Activated CD4-positive, alpha-beta T cell treated with anti-CD3 and anti-CD28 coated beads for 48 hours (primary cell): Measurements from ENCODE around the gene CUX1.
"Not testable (repeated sequence)": the region's sequence is repeated elsewhere in the genome, so short reads cannot be mapped to it uniquely, and the experiment has no call there.

Source experiments
- DNase-seq: peaks from one replicate; pipeline ENCODE4 v3.0.0-alpha.2; 2020

CUX1 gene

DNA sequence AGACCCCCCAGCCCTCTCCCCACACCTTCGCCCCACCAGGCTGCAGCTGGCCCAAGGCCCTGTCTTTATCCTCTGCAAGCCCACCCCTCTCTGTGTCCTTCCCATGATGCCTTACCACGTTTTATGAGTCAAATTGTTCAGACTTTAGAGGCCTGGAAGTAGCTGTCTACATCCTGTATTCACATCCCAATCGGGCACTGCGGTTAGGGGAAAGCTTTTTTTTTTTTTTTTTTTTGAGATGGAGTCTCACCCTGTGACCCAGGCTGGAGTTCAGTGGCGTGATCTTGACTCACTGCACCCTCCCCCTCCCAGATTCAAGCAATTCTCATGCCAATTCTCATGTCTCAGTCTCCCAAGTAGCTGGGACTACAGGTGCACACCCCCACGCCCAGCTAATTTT is 347.7 kb downstream of the CUX1 start:
- no peak for DNase-seq

DNA sequence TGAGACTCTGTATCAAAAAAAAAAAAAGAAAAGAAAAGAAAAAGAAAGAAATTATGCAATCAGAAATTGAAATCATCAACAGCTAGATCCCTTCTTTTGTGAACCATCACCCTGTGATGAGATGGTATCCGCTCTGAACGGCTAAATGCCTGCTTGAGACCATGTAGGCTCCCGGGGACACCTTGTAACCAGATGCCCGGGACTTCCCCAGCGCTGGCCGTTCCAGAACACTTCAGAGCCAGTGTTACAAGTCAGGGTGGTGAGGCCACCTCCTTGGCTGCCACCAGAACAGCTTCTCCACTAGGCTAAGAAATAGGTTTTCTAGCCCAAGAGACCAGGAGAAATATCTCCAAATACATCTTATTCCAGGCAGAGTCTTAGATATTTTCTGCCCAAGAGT is 349.8 kb downstream of the CUX1 start:
- DNase-seq: no peak

DNA sequence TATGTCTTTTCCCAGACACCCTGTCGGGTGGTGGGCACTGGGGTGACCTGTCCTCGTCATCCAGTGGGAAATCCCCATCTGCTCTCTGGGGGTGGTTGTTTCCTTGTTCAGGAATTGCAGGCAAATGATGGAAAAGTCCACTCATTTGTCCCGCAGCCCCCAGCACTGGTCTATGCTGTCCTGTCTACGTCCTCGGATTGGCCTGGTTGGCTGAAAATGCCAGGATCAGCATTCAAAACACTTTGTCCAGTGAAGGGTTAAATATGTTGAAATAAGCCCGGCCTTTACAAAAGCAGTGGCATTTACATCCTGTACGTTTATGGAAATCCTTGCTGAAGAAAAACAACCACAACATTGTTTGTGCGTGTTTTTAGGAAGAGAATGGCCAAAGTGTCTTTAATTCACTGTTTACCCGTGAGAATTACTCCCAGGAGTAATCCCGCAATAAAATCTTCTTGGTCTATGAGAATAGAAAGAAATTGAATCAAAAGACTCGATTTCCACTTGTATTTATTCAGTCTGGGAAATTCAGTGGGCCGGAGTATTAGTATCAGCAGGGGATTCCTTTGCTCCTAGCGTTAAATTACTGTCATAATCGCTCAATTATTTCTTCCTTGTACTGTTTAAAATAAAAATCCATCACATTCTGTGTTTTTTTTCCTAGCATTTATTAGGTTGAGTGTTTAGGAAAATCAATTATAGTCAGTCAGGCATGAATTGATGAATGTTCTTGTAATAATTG is 352.4 kb downstream of the CUX1 start:
- no peak for DNase-seq

- no peak for DNase-seq
These were observed 353.1 kb downstream of the CUX1 start for GRCh38 chr7:102170393-102170970.

DNA sequence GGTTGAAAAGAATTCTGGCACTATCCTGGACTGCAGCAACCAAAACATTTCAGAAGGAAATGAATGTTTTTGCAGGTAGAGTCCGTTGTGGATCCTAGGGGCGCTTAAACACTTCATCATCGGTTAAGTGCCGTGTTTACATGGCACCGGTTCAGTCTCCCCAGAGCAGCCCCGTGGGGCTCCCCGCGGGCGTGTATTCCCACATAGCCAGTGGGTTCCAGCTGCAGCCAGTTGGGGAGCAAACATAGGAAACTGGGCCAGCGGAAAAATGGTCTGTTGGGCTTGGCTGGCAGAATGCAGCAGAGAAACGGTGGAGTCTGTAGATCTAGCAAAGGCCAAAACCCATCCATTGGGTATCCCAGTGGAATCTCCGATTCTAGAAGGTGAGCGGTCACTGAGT is 356.2 kb downstream of the CUX1 start:
- DNase-seq: no peak

DNA sequence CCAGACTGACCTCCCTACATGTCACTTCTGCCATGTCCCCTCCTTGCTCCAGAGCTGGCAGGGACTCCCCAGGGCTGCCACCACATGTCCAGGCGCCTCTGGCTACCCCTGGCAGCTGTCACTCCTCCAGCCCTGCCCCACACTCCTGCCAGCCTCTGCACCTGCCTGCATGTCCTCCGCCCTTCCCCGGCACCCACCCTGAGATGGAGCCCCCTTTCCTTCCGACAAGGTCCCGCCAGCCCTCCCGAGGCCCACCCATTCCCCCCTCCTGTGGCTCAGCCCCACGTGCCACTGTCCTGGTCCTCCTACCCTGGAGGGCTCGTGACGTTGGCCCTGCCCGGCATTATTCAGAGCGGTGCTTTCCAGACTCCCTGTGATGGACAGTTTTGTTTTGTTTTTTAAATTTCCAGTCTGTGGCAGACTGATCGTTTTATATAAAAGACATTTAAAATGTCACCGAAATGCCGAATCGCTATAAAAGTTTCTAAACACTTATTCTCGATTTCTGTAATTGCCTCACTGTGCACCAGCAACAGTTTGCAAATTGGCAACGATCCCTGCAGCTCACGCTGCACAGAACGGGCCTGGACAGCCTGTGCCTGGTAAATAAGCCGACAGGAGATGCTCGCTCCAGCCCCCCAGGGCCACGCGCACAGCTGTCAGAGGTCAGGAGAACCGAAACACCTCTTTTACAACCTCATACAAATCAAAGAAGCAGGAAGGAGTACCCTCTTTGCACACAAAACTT is 358.2 kb downstream of the CUX1 start:
- no peak for DNase-seq

GRCh38 chr7:102178410-102178809 is 361.0 kb downstream of the CUX1 start:
- DNase-seq: no peak

GRCh38 chr7:102180727-102181126 is 363.3 kb downstream of the CUX1 start:
- no peak for DNase-seq

DNA sequence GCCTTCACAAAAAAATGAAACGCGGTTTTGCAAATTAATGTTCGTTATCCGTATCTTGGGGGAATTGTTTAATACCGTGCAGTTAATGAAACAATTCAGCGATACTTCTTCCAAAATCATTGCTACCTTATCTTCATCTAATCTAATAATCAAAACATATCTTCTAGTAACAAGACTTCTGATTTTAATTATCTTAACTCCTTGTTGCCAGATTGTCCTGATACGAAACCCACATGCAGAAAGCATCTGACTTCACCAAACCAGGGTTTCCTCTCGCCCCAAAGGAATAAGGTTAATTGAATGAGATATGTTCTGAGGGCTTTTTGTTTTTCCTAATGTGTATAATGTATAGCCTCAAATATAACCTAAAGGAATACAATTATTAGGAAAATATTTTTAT is 364.1 kb downstream of the CUX1 start:
- DNase-seq: no peak

- no peak for DNase-seq
These were observed 364.6 kb downstream of the CUX1 start for GRCh38 chr7:102182016-102182415.

DNA sequence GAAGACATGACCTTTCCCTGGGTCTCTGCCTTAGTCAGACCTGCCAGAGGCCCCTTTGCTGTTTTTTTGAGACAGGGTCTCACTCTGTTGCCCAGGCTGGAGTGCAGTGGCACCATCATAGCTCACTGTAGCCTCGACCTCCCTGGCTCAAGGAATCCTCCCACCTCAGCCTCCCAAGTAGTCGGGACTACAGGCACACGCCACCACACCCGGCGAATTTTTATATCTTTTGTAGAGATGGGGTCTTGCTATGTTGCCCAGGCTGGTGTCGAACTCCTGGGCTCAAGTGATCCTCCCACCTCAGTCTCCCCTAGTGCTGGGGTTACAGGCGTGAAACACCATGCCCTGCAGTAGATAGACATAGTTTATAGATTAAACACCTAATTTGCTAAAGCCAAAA is 366.4 kb downstream of the CUX1 start:
- DNase-seq: not testable (repeated sequence)

DNA sequence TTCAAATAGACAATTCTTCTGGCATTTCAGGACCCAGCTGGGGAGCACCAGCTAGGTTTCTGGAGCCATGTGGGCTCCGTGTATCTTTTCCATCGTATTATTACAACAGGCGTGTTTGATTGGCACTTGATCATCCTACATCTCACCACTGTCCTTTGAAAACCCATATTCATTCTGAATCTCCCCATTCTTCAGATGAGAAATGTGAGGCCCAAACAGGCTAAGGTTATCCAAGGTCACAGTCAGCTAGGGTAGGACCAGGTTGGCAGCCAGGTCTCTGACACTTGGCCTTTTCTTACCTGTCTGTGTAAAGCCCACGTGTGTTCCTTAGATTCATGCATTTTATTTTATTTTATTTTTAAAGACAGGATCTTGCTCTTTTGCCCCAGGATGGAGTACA is 366.9 kb downstream of the CUX1 start:
- no peak for DNase-seq

DNA sequence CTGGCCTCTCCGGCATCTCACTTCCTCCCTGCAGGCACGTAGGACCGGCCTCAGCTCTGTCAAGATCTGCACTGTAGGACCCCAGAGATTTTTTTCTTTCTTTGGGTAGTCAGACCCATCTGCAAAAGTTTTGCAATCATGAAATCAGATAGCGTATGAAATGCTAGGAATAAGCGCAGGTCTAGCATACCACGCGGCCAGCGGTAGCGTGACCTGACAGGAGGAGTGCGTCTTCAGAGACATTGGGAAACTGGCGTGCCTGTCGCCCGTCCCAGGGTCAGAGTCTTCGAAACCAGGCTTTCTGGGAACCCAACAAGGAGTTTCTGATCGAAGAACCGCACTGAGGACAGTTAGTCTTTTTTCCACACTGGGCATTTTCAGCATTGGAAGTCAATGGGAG is 368.4 kb downstream of the CUX1 start:
- no peak for DNase-seq

GRCh38 chr7:102186306-102186705 is 368.9 kb downstream of the CUX1 start:
- no peak for DNase-seq

DNA sequence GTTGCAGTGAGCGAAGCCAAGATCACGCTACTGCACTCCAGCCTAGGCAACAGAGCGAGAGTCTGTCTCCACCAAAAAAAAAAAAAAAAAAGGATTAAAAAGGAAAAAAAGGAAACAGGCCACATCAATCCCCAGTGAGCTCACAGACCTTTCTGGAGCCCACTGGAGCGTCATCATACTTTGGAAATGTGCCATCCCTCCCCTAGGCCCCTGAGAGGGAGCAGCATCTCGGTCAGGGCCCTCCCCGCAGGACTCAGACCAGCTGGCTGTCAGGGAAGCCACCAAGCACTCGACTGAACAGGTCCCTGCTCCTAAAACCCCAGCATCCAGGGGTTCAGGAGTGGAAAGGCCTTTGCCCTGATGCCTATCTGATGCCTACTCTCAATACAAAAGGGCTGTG is 371.3 kb downstream of the CUX1 start:
- DNase-seq: no peak

DNA sequence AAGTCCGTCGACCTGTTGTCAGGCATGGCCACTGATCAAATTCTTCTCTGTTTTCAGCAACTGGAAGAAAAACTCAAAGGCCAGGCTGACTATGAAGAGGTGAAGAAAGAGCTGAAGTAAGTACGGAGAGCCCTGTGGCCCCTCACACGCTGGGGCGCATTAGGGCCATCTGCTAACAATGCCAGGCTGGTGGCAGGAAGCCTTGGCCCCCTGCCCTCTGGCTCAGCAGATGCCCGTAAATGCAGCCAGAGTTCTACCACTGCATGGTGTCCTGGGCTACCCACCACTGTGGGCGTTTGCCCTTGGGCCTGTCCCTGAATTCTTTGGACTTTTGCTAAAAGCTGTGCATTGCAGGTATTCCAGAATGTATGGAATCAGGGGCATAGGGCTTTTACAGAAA is 372.3 kb downstream of the CUX1 start:
- no peak for DNase-seq

DNA sequence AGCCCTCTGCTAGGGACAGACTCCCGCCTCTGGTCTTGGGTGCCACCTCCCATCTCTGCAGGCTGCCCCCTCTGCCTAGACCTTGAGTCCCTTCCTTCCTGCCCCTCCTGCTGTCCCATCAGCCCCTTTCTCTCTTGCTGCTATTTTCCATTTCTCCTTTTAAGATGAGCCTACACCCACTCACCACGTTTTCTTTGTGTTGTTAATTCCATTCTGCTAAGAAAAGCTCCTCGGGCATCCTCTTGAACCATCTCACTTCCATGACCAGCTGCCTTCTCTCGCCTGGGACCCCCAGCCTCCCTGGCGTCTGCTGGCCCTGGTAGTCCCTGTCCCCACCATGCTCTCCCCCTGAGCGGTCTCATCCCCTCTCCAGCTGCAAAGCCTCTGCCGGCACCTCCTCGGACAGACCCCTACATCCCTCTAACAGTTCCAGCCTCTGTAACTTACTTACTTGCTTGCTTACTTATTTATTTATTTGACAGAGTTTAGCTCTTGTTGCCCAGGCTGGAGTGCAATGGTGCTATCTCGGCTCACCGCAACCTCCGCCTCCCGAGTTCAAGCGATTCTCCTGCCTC is 373.4 kb downstream of the CUX1 start:
- DNase-seq: no peak

DNA sequence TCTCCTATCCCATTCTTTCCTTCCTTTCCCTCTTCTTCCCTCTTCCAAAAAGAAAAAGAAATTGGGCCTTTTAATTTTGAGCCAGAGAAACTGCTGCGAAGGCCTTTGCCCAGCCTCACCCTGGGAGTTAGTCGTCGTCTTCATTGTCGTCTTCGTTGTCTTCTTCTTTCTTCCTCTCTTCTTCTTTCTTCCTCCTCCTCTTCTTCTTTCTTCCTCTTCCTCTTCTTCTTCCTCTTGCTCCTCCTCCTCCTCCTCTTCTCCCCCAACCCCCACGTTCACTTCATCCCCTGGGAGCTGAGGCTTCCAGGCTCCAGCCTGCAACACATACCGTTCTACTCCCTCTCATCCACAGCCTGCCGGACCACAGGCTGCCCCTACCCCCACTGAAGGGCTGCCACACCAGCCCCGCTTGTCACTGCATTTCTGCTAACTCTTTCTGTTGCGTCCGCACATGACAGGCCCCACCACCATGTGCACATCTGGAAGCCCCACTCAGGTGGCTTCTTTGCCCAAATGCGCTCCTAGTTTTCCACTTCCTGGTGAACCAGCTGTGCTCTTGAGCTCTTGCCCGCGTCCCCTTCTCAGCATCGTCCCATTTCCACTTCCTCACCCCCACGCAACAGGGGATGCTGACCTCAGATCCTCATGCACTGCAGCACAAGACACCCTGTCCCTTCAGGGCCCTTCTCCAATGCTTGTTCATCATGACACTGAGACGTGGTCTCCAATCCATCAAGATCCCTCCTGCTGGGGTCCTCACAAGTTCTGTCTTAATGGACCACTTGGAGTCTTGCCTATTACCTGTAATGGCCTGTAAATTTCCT is 374.3 kb downstream of the CUX1 start:
- no peak for DNase-seq

DNA sequence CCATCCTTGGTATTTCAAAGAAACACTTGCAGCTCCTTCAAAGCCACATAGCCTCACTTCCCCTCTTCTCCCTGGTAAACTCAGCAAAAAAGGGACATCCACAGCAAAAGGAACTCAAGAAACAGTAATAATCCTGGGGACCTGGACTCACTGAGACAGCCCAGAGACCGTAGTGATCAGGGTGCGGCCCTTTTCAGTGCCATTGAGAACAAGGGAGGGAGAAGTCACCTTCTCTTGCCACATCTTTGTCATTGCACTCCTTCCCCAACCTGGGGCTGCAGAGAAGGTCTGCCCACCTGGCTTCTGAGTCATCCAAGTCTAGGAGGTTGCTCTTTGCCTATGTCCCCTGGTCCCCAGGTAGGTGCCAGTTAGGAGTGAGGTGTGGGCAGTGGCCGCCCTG is 375.4 kb downstream of the CUX1 start:
- no peak for DNase-seq

DNA sequence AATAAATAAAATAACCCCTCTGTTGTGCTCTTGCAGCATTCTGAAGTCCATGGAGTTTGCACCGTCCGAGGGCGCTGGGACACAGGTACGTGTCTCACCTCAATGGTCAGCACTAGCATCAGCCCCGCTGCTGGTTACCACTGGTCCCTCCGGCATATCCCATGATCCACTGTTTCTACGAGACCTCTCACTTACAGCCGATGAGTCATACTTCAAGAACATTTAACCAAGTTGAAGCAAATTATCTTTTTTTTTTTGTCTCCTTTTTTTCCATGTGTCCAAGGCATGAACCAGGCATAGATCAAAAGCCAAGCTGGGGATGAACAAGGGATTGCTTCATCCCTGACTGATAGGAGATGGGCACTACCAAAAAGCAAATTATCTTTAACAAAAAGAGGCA is 376.4 kb downstream of the CUX1 start:
- DNase-seq: no peak

DNA sequence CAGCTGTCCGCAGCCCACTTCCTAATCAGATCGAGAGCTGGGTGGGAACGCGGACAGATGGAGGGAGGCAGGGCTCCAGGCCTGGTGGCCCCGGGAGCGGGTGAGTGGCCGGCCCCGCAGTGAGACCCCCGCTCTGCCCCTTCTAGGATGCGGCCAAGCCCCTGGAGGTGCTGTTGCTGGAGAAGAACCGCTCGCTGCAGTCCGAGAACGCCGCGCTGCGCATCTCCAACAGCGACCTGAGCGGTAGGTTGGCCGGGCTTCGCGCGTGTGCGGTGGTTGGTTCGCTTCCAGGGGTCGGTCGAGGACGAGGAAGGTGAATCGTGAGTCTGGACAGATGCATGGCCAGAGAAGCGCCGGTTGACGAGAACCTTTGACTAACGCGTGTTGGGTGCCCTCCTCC is 377.9 kb downstream of the CUX1 start:
- DNase-seq: no peak

- no peak for DNase-seq
These were observed 378.6 kb downstream of the CUX1 start for GRCh38 chr7:102196028-102196427.

DNA sequence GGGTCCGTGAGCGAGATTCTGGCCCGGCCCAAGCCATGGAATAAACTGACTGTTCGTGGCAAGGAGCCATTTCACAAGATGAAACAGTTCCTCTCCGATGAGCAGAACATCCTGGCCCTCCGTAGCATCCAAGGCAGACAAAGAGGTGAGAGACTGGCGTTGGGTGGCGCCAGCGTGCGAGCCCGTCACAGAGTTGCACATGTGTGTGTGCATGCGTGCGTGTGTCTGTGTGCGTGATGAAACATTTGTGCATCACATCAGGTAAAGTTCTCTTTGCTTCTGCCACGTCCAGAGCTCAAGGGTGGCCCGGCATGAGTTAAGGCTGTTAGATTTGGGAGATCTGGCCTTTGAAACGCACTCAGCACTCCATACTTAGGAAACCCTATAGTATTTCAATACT is 379.7 kb downstream of the CUX1 start:
- DNase-seq: no peak
